Fibroblast of peridontal ligament (primary cell): ENCODE data around the gene FAM78A.
A peak's percentile ranks its signal among the peaks of the same experiment; 100 is the strongest.
"Not testable (repeated sequence)": the region's sequence is repeated elsewhere in the genome, so short reads cannot be mapped to it uniquely, and the experiment has no call there.

Experiments used
- DNase-seq: peaks from one replicate; pipeline ENCODE4 v3.0.0-alpha.2; 2010; ENCODE audit errors: extremely low read depth

The FAM78A gene

GRCh38 chr9:131264231-131264630 lies 12.1 kb downstream of the FAM78A start:
- DNase-seq, result no peak

DNA sequence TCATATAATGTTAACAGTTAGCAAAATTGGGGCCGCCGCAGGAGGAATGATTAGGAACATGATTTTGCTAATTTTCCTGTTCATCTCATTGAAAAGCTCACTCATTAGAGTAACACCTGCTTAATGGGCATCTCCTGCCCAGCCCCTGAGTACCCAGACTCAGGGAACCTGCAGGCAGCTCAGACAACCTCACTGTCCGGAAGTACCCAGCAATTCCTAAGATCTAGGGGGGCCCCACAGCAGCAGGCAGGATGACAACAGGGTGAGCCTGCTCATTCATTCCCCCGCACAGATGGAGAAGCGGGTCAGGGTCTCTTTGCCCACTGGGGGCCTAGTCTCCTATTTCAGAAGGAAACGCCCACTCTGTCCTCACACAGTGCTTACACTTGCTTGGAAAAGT lies 12.6 kb downstream of the FAM78A start:
- no peak for DNase-seq

- not testable (repeated sequence) for DNase-seq
These were observed 13.3 kb downstream of the FAM78A start for GRCh38 chr9:131263033-131263343.

DNA sequence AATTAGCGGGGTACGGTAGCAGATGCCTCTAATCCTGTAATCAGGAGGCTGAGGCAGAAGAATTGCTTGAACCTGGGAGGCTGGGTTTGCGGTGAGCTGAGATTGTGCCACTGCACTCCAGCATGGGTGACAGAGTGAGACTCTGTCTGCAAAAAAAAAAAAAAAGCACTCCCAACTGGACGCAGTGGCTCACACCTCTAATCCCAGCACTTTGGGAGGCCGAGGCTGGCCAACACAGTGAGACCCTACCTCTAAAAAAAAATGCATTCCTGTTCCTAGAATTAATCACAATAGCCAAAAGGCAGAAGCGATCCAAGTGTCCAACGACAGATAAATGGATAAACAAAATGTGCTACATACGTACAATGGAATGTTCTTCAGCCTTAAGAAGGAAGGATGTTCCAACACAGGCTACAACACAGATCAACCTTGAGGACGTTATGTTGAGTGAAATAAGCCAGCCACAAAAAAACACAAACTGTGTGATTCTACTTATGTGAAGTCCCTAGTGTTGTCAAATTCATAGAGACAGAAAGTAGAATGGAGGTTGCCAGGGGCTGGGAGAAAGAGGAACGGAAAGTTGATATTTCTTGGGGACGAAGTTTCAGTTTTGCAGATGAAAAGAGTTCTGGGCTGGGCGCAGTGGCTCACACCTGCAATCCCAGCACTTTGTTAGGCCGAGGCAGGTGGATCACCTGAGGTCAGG lies 13.8 kb downstream of the FAM78A start:
- DNase-seq, result no peak

GRCh38 chr9:131260751-131261452 lies 15.4 kb downstream of the FAM78A start:
- DNase-seq, result no peak

DNA sequence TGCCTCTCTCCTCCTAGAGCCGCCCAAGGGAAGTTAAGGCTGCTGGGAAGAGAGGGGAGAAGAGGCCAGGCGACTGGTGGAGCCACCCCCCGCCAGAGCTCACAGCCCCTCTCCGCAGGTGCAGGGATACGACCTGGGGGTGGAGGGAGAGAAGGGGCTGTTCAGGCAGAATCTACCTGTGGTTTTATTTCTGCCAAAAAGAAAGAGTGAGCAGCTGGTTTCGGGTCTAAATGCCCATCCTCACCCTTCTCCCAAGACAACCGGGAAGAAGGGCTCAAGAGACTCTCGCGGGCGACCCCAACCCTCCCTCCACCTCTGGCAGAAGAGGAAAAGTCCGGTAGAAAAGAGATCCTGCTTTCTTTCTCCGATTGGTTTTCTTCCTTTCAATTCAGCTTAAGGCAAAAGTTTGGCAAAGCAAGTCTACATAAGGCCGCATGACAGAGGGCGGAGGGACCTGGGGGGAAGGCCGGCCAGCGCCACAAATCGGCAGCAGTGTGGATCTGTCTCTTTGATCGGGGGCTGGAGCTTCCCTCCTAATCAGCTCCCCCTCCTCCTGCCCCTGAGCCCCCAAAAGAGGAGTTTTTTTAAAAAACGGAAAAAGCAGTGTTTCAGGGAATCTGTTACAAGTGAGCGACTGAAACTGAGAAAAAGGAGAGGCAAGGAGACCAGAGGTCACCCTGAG lies 16.3 kb downstream of the FAM78A start:
- DNase-seq, result no peak

DNA sequence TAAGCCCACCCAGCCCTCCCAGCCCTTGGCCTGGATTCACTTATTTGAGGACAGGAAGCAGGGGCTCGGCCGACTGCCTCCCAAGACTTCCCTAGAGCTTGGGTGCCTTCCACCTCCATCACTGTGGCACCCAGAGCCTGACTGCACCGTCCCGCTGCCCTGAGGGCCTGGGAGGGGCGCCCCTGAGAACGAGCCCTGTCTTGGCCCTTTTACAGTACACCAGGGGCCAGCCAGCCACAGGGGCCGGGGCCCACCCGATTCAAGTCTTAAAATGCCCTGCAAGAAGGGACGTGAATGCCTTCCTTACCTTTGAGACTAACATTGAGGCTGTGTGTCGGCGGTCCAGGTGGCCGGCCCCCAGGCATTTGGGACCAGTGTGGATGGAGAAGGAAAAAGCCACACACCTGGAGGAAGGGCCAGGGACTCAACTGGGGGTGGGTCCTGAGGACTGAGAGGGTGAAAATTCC lies 16.8 kb downstream of the FAM78A start:
- no peak for DNase-seq

DNA sequence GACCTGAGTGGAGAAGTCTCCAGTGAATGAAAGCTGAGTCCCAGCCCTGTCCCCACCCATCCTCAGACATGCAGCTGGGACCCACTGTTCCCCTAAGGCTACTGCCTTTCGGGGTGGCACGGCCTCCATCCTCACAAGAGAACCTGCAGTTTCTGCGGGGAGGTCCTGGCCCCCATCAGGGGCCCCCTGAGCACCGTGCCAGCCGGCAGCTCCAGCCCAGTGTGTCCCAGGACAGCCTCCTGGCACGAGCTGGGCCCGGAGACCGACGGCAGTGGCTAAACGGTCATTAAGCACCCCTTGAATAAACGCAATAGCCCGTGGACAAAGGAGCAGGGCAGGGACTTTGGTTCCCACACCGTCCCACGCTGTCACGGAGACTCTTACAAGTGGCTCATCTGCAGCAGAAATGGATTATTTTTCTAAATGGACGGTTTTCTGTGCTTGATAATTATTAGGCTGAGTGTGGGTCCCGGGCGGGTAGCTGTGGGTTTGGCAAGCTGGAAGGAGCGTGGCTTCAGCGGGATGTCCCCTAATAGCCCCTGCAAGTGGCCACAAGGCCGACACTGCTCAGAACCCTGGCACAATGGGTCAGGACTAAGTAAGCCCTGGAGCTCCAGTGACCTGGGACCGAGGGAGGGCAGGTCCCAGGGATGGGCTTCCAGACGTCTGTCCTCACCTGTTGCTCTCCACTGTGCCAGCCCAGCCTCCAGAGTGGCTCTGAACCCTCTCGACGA lies 17.4 kb downstream of the FAM78A start:
- no peak for DNase-seq

- no peak for DNase-seq
These were observed 18.1 kb downstream of the FAM78A start for GRCh38 chr9:131258186-131258585.

GRCh38 chr9:131257266-131258025 lies 18.9 kb downstream of the FAM78A start:
- DNase-seq, result no peak

DNA sequence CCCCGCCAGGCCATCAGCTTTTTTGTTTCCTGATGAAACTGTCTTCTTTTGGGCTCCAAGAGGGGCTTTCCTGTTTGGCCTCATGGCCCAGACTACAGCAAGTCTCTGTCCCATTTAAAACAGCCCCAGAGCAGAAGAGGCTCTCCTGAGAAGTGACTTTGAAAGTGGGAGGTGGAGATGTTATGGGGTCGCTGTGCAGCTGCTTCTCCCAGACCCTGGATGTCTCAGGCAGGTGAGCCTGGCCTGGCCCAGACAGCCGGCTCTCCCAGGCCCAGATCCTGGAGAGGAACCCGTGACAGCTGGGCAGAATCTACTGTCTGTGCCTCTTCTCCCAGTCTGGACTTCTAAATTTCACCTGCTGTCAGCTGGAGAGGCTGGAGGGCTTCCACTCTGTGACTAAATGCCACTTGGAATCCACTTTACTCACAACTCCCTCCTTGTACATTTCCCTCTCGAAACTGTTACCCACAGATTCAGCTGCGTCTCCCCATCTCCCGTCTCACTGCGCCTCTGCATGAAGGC lies 20.6 kb downstream of the FAM78A start:
- no peak for DNase-seq

DNA sequence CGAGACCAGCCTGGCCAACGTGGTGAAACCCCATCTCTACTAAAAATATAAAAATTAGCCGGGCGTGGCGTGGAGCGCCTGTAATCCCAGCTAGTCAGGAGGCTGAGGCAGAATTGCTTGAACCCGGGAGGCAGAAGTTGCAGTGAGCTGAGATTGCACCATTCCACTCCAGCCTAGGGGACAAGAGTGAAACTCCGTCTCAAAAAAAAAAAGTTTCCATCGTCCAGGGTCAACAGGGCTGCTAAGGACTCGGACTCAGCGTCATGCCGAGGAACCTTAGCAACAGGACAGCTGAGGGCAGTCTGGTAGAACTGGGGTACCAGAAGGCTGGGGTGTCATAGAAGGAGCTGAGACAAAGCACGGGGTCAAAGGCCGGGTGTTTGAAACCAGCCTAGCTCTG lies 21.7 kb downstream of the FAM78A start:
- no peak for DNase-seq

DNA sequence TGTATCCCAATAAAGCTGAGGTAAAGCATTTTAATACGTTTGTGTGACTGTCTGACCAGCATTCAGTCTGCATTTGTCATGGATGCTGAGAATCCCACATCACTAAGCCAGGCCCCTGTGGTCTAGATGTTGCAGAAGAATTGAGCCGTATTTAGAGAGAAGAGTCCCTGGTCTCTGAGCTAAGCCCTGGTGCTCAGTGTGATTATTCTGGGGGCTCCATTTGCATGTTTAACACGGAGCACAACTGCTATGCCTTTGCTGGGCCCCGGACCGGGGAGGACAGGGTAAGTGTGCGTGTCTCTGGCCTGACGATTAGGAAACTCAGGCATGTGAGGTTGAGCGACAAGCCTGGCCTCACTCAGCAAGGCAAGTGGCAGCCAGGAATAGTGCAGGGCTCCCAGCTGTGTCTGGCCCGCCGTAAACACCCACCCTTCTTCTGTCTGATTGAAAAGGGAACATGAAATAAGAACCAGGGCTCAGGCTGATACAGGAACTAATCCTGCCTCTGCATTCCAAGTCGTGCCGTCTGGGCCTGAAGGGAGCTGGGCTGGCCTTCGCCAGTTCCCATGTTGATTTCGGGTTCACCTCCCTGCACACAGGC lies 22.3 kb downstream of the FAM78A start:
- peak; percentile 11 for DNase-seq

- no peak for DNase-seq
These were observed 24.2 kb downstream of the FAM78A start for GRCh38 chr9:131252120-131252519.

GRCh38 chr9:131246618-131247017 lies 29.7 kb downstream of the FAM78A start:
- DNase-seq, result no peak

DNA sequence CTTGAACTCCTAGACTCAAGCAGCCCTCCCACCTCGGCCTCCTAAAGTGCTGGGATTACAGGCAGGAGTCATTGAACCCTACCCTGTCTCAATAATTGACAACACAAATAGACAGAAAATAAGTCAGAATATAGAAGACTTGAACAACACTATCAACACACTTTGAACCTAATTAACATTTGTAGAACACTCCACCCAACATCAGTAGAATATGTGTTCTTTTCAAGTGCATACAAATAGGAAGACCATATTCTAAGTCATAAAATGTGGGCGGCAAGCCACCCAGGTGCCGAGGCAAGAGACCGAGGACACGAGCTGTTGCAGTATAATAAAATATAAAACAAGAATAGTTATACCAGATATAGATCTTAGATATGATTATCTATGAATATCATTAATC lies 32.0 kb downstream of the FAM78A start:
- not testable (repeated sequence) for DNase-seq

GRCh38 chr9:131240047-131240921 lies 36.0 kb downstream of the FAM78A start:
- no peak for DNase-seq

DNA sequence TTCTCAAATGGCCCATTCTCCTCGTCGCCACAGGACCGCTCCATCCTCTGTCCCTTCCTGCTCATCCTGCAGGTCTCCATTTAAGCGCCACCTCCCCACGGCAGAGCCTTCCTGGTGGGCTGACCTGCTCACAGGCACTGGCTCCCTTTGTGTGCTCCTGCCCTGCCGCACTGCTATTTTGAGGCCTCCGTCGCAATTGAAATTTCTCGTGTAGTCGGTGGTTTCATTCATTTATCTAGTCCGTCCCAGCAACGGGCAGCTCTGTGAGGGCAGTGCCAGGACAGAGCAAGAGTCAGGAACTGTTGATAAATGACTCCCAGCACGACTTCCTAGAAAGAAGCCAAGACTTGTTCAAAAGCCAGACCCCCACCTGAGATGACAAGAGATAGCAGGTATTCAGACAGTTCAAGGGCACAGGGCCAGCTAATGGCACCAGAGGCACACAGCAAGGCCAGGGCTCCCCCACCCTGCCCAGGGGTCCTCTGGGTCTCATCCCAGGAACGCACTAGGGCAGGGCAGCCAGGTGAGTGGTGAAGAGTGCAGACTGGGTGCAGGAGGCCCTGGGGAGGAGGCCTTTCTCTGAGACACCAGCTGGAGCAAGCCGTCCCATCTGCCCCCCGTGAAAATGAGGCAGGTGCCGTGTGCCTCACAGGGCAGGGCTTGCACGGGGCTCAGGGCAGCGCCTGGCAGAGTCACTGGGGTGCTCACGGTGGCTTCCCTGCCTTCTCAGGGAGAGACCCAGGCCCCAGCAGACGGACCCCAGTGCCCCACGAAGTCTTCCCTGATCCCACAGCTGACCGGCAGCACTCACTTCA lies 36.9 kb downstream of the FAM78A start:
- no peak for DNase-seq

DNA sequence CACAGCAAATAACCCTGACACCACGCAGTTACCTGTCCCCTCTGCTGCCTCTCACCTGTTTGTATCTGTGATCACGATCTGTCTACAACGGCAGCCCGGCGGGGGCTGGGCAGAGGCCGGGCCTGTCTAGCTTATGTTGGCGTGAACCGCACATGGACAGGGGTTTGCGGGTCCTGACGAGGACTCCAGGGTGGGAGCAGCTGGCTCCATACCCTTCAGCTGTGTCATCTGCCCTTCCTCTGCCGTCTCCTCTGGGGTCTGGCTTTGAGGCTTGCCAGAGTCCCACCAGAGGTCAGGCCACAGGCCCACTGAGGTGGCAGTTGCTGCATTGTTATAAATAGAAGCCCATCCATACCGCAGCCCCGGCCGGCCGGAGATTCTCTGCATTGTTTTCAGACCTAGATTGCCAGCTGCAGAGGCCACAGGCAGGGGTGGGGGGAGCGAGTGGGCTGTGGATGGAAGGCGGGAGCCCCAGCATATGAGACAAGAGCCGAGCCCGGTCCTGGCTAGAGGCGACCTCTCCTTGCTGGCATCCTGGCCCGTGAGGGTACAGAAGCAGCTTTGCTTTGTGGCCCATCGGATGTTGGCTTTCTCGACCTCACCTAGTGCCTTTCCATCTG lies 37.8 kb downstream of the FAM78A start:
- DNase-seq, result peak; percentile 17
